HCT116 (cell line): ENCODE measurements around the gene PRKN. TPM values are rescaled to one million over a fixed set of nuclear protein-coding genes. Genes with fewer than 3 reads are reported as not detected.

Experiments
- ATAC-seq: fragments of 200-7000 bp; cut with Tn5 transposase; 2 replicates; pipeline ENCODE4 v1.9.1; 2020; ENCODE audit warnings: mild to moderate bottlenecking, moderate library complexity
- BruUV-seq: library from RNA; stranded (reverse); fragments of 400-500 nt; replicated peaks from 2 replicates; lab custom pipeline; 2021; lab: Mats Ljungman, UMichigan
- CTCF ChIA-PET: fragments of 300-600 bp; sonication (Branson Sonifier 250); formaldehyde crosslinking; loops from one replicate; lab custom pipeline; 2021; ENCODE audit warnings: antibody characterized with exemption; lab: Charles Lee
- POLR2A ChIA-PET: fragments of 300-600, 350-600 bp; sonication (Branson Sonifier 250); formaldehyde crosslinking; loops from one replicate; lab custom pipeline; 2021; ENCODE audit warnings: antibody characterized with exemption; lab: Charles Lee
- RAD21 ChIA-PET, 2 experiments: fragments of 300-600 bp; sonication (Branson Sonifier 250); formaldehyde crosslinking; loops; one replicate each; lab custom pipeline; 2023; ENCODE audit warnings: low total read pairs in 2 of 2; ENCODE audit not compliant: uncharacterized antibody in 2 of 2, unreplicated experiment in 2 of 2, low non-redundant PET in 1 of 2; lab: Charles Lee
- DNase-seq: peaks from one replicate; pipeline ENCODE4 v3.0.0-alpha.2; 2010; ENCODE audit warnings: low read depth, low spot score
- H2AFZ ChIP-seq: fragments of 200-600 bp; shearing (Covaris generic), sonication (generic); 2 replicates; pipeline ENCODE4 v1.6.1; 2017; ENCODE audit warnings: low read depth, mixed run types, mixed read lengths, antibody characterized with exemption, low read length; ENCODE audit not compliant: poor library complexity, severe bottlenecking
- H3K27ac ChIP-seq: 2 replicates; pipeline ENCODE4 v1.5.1; 2012; ENCODE audit warnings: low read depth, low read length
- H3K27me3 ChIP-seq: fragments of 200-600 bp; sonication (generic); 2 replicates; pipeline ENCODE4 v1.6.1; 2016; ENCODE audit warnings: mixed run types, low read length, mixed read lengths; ENCODE audit not compliant: insufficient read depth
- H3K36me3 ChIP-seq, 2 experiments: fragments of 200-500 bp in 1 of 2; fragments of 200-600 bp in 1 of 2; sonication (Bioruptor generic) in 1 of 2; sonication (generic) in 1 of 2; 2 replicates each; pipeline versions ENCODE4 v1.5.1 to v1.6.1; 2014 to 2016; ENCODE audit warnings: low read length in 2 of 2, inconsistent platforms in 1 of 2, mixed read lengths in 1 of 2, mixed run types in 1 of 2; ENCODE audit not compliant: insufficient read depth in 2 of 2, control insufficient read depth in 1 of 2
- H3K4me1 ChIP-seq, 2 experiments: fragments of 200-600 bp in 1 of 2; sonication (generic) in 1 of 2; 2 replicates each; pipeline versions ENCODE4 v1.5.1 to v1.6.1; 2012 to 2017; ENCODE audit warnings: low read length in 2 of 2, inconsistent platforms in 1 of 2, mild to moderate bottlenecking in 1 of 2, mixed read lengths in 1 of 2, mixed run types in 1 of 2, moderate library complexity in 1 of 2; ENCODE audit not compliant: insufficient read depth in 2 of 2, control insufficient read depth in 1 of 2
- H3K4me2 ChIP-seq: fragments of 200-600 bp; sonication (generic); 2 replicates; pipeline ENCODE4 v1.6.1; 2017; ENCODE audit warnings: mixed run types, low read length, mixed read lengths
- H3K4me3 ChIP-seq, 2 experiments: fragments of 200-600 bp in 1 of 2; sonication (generic) in 1 of 2; replicated peaks in 1 of 2; 2 replicates each; pipeline ENCODE4 v1.5.1; 2011 to 2016; ENCODE audit warnings: low read length in 2 of 2, control low read depth in 1 of 2, low read depth in 1 of 2, mild to moderate bottlenecking in 1 of 2, mixed read lengths in 1 of 2, mixed run types in 1 of 2
- H3K79me2 ChIP-seq: fragments of 200-600 bp; sonication (generic); 2 replicates; pipeline ENCODE4 v1.6.1; 2017; ENCODE audit warnings: mild to moderate bottlenecking, mixed run types, low read length, moderate library complexity, mixed read lengths; ENCODE audit not compliant: insufficient read depth
- H3K9ac ChIP-seq: fragments of 200-600 bp; sonication (generic); 2 replicates; pipeline ENCODE4 v1.6.1; 2016; ENCODE audit warnings: low read length, mixed read lengths
- H3K9me2 ChIP-seq: fragments of 200-600 bp; sonication (generic), shearing (Covaris generic); 2 replicates; pipeline ENCODE4 v1.6.1; 2017; ENCODE audit warnings: mixed run types, mild to moderate bottlenecking, moderate library complexity; ENCODE audit not compliant: insufficient read depth
- H3K9me3 ChIP-seq, 2 experiments: fragments of 200-500 bp in 1 of 2; fragments of 200-600 bp in 1 of 2; sonication (Bioruptor generic) in 1 of 2; sonication (generic) in 1 of 2; 2 replicates each; pipeline ENCODE4 v1.6.1; 2014 to 2017; ENCODE audit warnings: low read length in 2 of 2, mixed read lengths in 2 of 2, inconsistent platforms in 1 of 2, low read depth in 1 of 2, mild to moderate bottlenecking in 1 of 2, mixed run types in 1 of 2, moderate library complexity in 1 of 2; ENCODE audit not compliant: control insufficient read depth in 1 of 2, insufficient read depth in 1 of 2
- H4K20me1 ChIP-seq: fragments of 200-600 bp; sonication (generic), shearing (Covaris generic); 2 replicates; pipeline ENCODE4 v1.6.1; 2017; ENCODE audit warnings: mixed run types, mild to moderate bottlenecking, moderate library complexity; ENCODE audit not compliant: insufficient read depth
- CBX3 ChIP-seq: IDR thresholded peaks from 2 replicates; pipeline ENCODE4 v1.6.1; 2012; ENCODE audit warnings: low read depth
- EZH2phosphoT487 ChIP-seq: fragments of 200-600 bp; IDR thresholded peaks from 2 replicates; pipeline ENCODE4 v1.6.1; 2018; ENCODE audit warnings: antibody characterized with exemption, borderline replicate concordance
- REST ChIP-seq: IDR thresholded peaks from 2 replicates; pipeline ENCODE4 v1.6.1; 2012; ENCODE audit warnings: low read depth
- SRF ChIP-seq: IDR thresholded peaks from 2 replicates; pipeline ENCODE4 v1.6.1; 2012; ENCODE audit warnings: low read depth
- YY1 ChIP-seq: IDR thresholded peaks from 2 replicates; pipeline ENCODE4 v1.6.1; 2011; ENCODE audit warnings: low read length, low read depth, moderate library complexity, mild to moderate bottlenecking; ENCODE audit not compliant: insufficient replicate concordance; ENCODE audit errors: extremely low read depth
- ZFX ChIP-seq: fragments of 450-650 bp; IDR thresholded peaks from 2 replicates; pipeline ENCODE4 v1.6.1; 2017
- intact Hi-C: fragments of 100-400 bp; cut with micrococcal nuclease; formaldehyde crosslinking; loops from 2 replicates; pipeline ENCODE4 v1.10.0; 2022
- total RNA-seq: library from RNA; stranded (reverse); gene quantifications from one replicate; pipeline ENCODE4 v1.2.1, GENCODE V29; 2021; ENCODE audit not compliant: unreplicated experiment

PRKN gene
- total RNA-seq, 1 experiment from 2014 or later: 2.6 TPM

GRCh38 chr6:161318456-161318855, 1409.1 kb downstream of the PRKN start:
- Histone ChIP-seq H2AFZ (peak overlapping the region; percentile 0), H3K36me3 (no peaks in the 10 kb centered on the region), H3K79me2 (no peaks in the 10 kb centered on the region), H3K27ac (no peak overlapping the region), H3K4me3 (no peak overlapping the region), H3K9ac (no peak overlapping the region), H3K4me1 (peaks cover 0 to 20% of the 10 kb centered on the region in 2 experiments; a peak in 2 of 4 replicates), H3K27me3 (no peaks in the 10 kb centered on the region), H3K9me2 (no peaks in the 10 kb centered on the region), H4K20me1 (no peaks in the 10 kb centered on the region), H3K4me2 (no peak overlapping the region), H3K9me3 (peaks cover 0 to 3% of the 10 kb centered on the region in 2 experiments; a peak in 1 of 4 replicates)
- ChIA-PET POLR2A (no interaction called here), CTCF (no interaction called here), RAD21 (no interaction called here)
- ATAC-seq (no peak), DNase-seq (no peak)
- intact Hi-C loops: loop anchor here (5.0 kb wide), 1 partner anchor 91 kb away; no protein-coding TSS in a partner anchor
- no TSS peak for BruUV-seq
- no peak for TF ChIP-seq REST
- no peak for TF ChIP-seq YY1
- no peak for TF ChIP-seq ZFX
- TF ChIP-seq CBX3: no peak
- TF ChIP-seq EZH2phosphoT487: no peak
- TF ChIP-seq SRF: no peak
